GM18498 (cell line): ENCODE measurements around the gene TSN.
"Not testable (repeated sequence)": the region's sequence is repeated elsewhere in the genome, so short reads cannot be mapped to it uniquely, and the experiment has no call there.

Experiments used
- ATAC-seq: cut with Tn5 transposase; IDR thresholded peaks from one replicate; pipeline ENCODE4 v1.9.1; 2021; ENCODE audit warnings: mild to moderate bottlenecking, moderate library complexity; ENCODE audit not compliant: unreplicated experiment

TSN gene

DNA sequence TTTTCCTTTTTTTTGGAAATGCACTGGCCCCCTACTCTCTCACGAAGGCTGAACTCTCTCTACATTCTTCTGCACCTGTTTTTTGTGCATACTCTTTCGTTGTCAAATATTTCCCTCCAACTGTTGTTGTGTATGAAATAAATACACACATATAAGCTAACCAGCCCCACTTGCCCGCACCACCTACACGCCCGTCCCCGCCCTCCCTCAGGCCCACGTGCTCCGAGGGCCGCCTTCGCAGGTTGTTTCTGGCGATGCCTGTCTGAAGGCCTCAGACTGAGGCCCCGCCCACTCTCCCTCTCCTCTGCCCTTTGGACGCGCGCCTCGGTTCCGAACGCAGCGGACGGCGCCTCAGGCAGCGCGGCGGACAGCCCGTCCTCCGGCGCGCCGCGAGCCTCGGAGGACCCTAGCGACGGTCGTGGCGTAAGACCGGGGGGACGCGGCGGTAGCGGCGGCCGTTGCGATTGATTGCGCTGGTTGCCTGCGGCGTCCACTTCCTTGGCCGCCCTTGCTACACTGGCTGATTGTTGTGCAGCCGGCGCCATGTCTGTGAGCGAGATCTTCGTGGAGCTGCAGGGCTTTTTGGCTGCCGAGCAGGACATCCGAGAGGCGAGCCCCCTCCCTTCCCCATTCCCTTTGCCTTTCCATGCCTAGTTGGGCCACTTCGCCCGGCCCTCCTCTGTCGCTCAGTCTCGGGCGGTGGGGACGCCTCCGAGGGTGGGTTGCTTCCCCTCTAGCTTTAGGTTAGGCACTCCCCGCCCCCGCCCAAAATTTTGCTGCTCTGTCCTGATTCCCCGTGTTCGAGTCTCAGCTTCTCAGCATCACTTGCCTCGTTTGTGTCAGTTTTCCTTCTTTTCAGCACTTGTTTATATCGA lies at the start of gene TSN:
TSN (plus strand) TSS at position 415 of the 875 bp plus-strand sequence; CDS start at position 544, 129 bp downstream.
- peak; percentile 100 for ATAC-seq

DNA sequence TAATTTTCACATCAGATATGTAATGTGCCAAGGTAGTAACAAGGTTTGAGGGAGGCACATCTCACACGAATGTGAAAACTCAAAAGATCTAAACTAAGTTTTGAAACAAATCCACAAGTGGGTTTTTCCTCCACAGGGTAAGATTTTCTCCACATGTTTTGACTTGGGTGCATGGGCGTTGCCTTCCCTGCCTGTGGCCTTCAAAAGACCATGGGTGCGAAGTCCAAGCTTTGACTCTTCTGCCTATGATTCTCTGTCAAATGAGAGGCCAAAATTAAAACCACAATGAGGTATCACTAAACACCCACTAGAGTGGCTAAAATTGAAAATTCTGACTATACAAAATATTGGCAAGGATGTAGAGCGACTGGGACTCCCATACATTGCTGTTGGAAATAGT lies 49.5 kb upstream of the TSN start:
- no peak for ATAC-seq

- ATAC-seq = no peak
These were observed 48.0 kb upstream of the TSN start for GRCh38 chr2:121707344-121707919.

GRCh38 chr2:121707920-121708361 lies 47.5 kb upstream of the TSN start:
- no peak for ATAC-seq

- no peak for ATAC-seq
These were observed 45.5 kb upstream of the TSN start for GRCh38 chr2:121709776-121710469.

DNA sequence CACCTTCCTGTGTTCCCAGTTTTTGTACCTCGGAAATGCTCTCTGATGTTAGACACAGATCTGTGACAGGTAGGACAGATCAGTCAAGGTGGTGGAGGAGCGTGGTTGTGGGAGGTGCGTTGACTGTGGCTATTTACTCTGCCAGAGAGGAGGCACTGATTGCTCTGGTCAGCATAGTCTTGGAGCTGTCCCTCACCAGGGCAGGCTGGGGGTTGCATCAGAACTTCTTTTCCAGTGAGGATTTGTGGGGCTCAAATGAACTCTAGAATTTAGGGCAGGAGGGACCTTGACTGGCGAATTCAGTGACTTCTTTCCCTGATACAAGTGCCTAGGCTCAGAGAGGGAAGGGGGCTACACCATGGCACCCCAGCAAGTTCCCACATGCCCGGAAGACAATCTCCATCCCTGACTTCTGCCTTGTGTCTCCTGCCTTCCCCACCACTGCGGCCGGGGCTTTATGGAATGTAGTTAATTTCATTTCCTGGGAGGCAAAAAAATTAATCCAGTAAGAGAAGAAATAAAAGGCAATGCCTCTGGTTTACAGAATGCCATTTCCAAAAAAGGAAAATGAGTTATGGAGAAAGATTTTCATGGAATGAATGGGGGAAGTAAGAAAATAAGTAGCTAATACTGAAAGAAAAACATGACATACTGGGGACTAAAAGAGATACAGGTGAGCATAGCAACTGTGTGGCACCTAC lies 44.8 kb upstream of the TSN start:
- no peak for ATAC-seq

GRCh38 chr2:121711481-121711880 lies 44.0 kb upstream of the TSN start:
- not testable (repeated sequence) for ATAC-seq

DNA sequence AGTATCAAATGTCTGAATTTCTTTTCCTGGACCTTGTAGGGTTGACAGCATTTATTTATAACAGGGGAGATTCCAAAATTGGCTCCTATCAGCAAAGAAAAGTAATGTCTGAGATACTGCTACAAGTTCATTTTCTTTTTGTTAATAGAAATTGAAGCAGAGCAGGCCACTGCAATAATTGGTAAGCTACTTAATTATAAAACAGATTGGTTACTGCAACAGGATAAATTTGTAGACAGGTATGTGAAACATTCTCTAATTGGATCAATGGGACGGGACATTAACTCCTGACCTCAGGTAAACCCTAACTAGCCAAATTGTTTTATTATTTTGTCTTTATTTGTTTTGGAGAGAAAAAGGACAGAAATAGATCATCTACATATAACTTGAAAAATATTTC lies 39.3 kb upstream of the TSN start:
- no peak for ATAC-seq

GRCh38 chr2:121717529-121717928 lies 37.9 kb upstream of the TSN start:
- ATAC-seq = no peak

GRCh38 chr2:121721926-121722325 lies 33.5 kb upstream of the TSN start:
- no peak for ATAC-seq

- no peak for ATAC-seq
These were observed 33.0 kb upstream of the TSN start for GRCh38 chr2:121722479-121722878.

- no peak for ATAC-seq
These were observed 32.1 kb upstream of the TSN start for GRCh38 chr2:121723316-121723715.

- no peak for ATAC-seq
These were observed 28.1 kb upstream of the TSN start for GRCh38 chr2:121727332-121727731.

DNA sequence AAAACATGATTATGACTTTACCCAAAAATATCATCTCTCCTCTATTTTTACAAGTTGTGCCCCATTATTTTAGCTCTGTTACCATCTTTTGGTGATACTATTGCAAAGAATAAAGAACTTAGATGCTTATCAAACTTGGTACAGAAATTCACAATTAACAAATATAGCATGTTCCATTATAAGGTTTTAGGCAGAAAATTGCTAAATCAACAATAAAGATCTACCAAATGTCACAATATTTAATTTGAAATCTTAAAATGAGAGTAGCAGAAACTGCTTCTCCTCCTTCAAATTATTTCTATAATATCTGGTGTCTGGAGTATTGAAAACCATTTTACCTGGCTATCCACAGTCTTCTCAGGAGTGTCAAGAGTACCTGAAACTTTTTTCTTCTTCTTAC lies 27.5 kb upstream of the TSN start:
- no peak for ATAC-seq

DNA sequence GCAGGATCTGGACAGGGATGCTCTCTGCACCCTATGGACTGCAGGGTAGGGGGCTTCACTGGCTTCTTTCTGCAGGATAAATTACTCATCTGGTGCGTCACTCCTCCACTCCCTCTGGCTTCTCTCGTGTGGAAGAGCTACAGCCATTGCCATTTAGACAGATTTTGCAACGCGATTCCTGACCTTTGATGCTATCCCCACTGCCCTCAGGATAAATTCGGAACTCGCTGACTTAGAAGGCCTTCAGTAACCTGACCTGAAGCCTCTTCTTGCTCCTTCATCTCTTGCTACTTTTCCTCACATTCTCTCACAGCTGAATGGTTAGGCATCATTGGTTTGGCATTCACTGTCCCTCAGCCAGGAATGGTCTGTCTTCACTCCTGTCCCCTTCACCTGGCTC lies 24.1 kb upstream of the TSN start:
- ATAC-seq = no peak

DNA sequence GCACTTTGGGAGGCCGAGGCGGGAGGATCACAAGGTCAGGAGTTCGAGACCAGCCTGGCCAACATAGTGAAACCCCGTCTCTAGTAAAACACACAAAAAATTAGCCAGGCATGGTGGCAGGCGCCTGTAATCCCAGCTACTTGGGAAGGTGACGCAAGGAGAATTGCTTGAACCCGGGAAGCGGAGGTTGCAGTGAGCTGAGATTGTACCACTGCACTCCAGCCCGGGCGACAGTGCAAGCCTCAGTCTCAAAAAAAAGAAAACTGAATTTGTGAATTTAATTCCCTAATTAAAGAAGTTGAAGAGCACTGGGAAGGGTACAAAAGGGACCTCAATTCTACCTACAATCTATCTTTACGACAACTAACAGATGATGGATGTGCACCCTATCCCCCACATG lies 20.9 kb upstream of the TSN start:
- ATAC-seq = not testable (repeated sequence)

GRCh38 chr2:121735518-121736074 lies 19.9 kb upstream of the TSN start:
- no peak for ATAC-seq

- no peak for ATAC-seq
These were observed 19.4 kb upstream of the TSN start for GRCh38 chr2:121736140-121736461.

- peak; percentile 94 for ATAC-seq
These were observed 18.8 kb upstream of the TSN start, which contains the start of gene NIFK for GRCh38 chr2:121736462-121737336. Gene NIFK, minus strand, starts transcription at chr2:121736875. Its CDS starts 25 bp downstream, at chr2:121736850.

- no peak for ATAC-seq
These were observed 14.5 kb upstream of the TSN start for GRCh38 chr2:121740973-121741372.
